GM13976 (cell line): Measurements from ENCODE around the gene ATXN10.

Experiments used
- DNase-seq: peaks from one replicate; pipeline ENCODE4 v3.0.0; 2012; ENCODE audit warnings: low spot score
- CTCF ChIP-seq: IDR thresholded peaks from 2 replicates; pipeline ENCODE4 v1.5.1; 2012; ENCODE audit warnings: borderline replicate concordance, mild to moderate bottlenecking; ENCODE audit not compliant: insufficient read depth; ENCODE audit errors: extremely low read depth, missing control alignments, control extremely low read depth
- in situ Hi-C: fragments of 300-500 bp; cut with MboI; formaldehyde crosslinking; loops from one replicate; pipeline ENCODE4 v1.12.0; 2022; ENCODE audit warnings: low sequenced_read_pairs, mixed read lengths, inconsistent platforms; ENCODE audit not compliant: unreplicated experiment

Gene ATXN10

GRCh38 chr22:45693835-45694234 is 22.2 kb downstream of the ATXN10 start:
- peak; percentile 33 for DNase-seq
- in situ Hi-C loops = no loop called here
- no peak for TF ChIP-seq CTCF

GRCh38 chr22:45696227-45696626 is 24.6 kb downstream of the ATXN10 start:
- DNase-seq = peak; percentile 76
- no peak for TF ChIP-seq CTCF
- in situ Hi-C loops = no loop called here

- DNase-seq = no peak
- in situ Hi-C loops = no loop called here
- TF ChIP-seq CTCF = no peak
Observed at GRCh38 chr22:45698094-45698493, 26.5 kb downstream of the ATXN10 start.

GRCh38 chr22:45702981-45703380 is 31.3 kb downstream of the ATXN10 start:
- no peak for TF ChIP-seq CTCF
- in situ Hi-C loops = no loop called here
- no peak for DNase-seq

- TF ChIP-seq CTCF = no peak
- no peak for DNase-seq
- in situ Hi-C loops = no loop called here
Observed at GRCh38 chr22:45703758-45704157, 32.1 kb downstream of the ATXN10 start.

GRCh38 chr22:45704648-45705047 is 33.0 kb downstream of the ATXN10 start:
- in situ Hi-C loops = no loop called here
- no peak for TF ChIP-seq CTCF
- no peak for DNase-seq

- no peak for DNase-seq
- TF ChIP-seq CTCF = no peak
- in situ Hi-C loops = no loop called here
Observed at GRCh38 chr22:45707605-45708004, 36.0 kb downstream of the ATXN10 start.
